ENCODE measurements around the gene LUM. TPM values are rescaled to one million over a fixed set of nuclear protein-coding genes. Genes with fewer than 3 reads are reported as not detected.

Gene LUM
- total and polyA plus RNA-seq, 10 donors: 2.6 to 52.5 (median 7.6) TPM

DNA sequence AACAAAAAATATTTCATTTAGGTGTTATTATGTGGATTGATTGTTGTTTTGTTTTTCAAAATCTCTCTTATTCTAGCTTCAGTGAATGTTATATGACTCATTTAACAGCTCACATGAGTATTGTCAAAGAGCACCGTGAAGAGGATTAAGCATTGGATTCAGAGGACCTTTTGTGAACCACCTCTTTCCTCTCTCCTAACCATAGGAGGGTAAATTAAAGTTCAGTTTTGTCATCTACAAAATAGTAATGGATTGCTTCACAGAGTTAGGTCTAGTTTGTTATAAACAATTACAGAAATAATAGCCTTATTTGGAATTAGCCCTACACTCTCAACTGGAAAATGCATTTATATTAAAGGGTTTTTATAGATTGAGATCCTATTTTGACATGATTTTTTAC, 52.5 kb downstream of the LUM start:
- Histone ChIP-seq H3K9me3 (no peaks in the 10 kb centered on the region), H3K4me3 (no peak overlapping the region), H3K36me3 (no peaks in the 10 kb centered on the region), H3K4me1 (no peaks in the 10 kb centered on the region), H3K27ac (no peak overlapping the region), H3K27me3 (replicated peaks in 1 of 7) (no peaks in the 10 kb centered on the region)
- TF ChIP-seq POLR2AphosphoS5 (IDR thresholded peaks at IDR 0.05) (no peak), POLR2A (IDR thresholded peaks at IDR 0.05) (no peak)
- TF ChIP-seq, protein P1, sequence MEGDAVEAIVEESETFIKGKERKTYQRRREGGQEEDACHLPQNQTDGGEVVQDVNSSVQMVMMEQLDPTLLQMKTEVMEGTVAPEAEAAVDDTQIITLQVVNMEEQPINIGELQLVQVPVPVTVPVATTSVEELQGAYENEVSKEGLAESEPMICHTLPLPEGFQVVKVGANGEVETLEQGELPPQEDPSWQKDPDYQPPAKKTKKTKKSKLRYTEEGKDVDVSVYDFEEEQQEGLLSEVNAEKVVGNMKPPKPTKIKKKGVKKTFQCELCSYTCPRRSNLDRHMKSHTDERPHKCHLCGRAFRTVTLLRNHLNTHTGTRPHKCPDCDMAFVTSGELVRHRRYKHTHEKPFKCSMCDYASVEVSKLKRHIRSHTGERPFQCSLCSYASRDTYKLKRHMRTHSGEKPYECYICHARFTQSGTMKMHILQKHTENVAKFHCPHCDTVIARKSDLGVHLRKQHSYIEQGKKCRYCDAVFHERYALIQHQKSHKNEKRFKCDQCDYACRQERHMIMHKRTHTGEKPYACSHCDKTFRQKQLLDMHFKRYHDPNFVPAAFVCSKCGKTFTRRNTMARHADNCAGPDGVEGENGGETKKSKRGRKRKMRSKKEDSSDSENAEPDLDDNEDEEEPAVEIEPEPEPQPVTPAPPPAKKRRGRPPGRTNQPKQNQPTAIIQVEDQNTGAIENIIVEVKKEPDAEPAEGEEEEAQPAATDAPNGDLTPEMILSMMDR (IDR thresholded peaks at IDR 0.05 in 8 of 11, conservative IDR thresholded peaks at IDR 0.05 in 3 of 11): no peak
- intact Hi-C loops (cut with DNase I; ENCODE audit: low total_unique reads): no loop called here
- 78 to 98% (median 92%) methylated on average over 1 of the region's 1 CpG for WGBS, 5 donors
- no peak for DNase-seq

DNA sequence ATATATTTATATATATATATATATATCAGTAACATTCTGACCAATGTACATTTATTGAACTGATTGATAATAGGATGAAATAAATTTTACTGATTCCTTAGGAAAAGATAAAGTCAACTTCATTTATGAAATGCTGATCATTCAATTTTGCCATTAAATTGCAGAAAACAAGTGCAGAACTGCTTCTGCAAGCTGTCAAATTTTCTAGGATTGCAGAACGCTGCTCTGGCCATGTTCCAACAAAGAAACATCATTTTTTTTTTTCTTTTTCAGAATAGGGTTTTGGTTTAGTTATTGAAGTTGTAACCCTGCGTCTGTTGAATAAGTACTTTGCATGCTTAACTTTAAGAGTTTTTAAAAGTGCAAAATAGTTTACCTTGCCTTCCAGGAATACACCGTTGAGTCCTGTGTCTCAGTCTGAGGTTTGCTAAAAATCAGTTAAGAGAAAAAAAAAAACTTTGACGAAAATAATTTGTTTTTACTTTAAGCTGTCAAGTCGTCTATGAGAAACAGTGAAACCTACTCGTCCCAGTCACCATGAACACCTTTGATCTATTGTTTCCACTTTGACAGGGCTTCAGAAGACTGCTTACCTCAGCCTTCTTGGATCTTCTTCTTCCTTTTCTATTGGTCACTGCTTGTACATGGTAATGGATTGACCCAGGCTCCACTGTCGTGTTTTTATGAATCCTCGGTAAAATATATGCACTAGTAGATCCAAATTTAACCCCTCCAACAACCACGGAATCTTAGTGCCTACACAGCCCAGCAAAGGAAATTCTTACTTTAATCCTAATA, 53.7 kb downstream of the LUM start, which contains the start of gene KERA:
Gene KERA (minus strand): TSS at position 657 of the 798 bp plus-strand sequence. CDS start 1,743 bp downstream, outside the sequence.
- no peak for DNase-seq
- no peaks in the 10 kb centered on the region for H3K27me3 ChIP-seq (replicated peaks in 1 of 7)
- intact Hi-C loops (cut with DNase I; ENCODE audit: low total_unique reads): no loop called here
- TF ChIP-seq, protein P1 (IDR thresholded peaks at IDR 0.05 in 8 of 11, conservative IDR thresholded peaks at IDR 0.05 in 3 of 11): no peak
- TF ChIP-seq POLR2A (IDR thresholded peaks at IDR 0.05) (no peak), POLR2AphosphoS5 (IDR thresholded peaks at IDR 0.05) (no peak)
- H3K4me1 ChIP-seq: no peaks in the 10 kb centered on the region
- H3K27ac ChIP-seq: no peak within 1 kb of the TSS
- no peaks in the 10 kb centered on the region for H3K36me3 ChIP-seq
- WGBS, 5 donors: 55 to 67% (median 61%) methylated on average over 9 of the region's 9 CpGs
- no peaks in the 10 kb centered on the region for H3K9me3 ChIP-seq
- no peak within 1 kb of the TSS for H3K4me3 ChIP-seq

DNA sequence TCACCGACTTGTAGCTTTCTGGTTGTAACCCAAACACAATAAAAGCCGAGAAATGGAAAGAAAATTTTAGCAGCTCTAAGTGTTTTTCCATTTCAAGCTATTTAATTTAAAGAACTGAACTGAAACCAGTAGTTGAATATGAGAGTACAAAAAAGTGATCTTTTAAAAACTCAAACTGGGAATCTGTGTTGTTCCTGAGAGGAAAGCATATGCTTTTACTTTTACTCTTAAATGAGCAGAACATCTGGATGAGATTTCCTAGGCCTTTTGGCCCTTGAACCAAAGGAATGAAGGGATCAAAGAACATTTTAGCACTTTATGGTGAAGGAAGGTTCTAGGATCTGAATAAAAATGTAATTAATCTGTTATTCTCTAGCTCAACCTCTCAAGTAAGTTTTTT, 54.8 kb downstream of the LUM start:
- TF ChIP-seq POLR2AphosphoS5 (IDR thresholded peaks at IDR 0.05) (no peak), POLR2A (IDR thresholded peaks at IDR 0.05) (no peak)
- TF ChIP-seq, protein P1 (IDR thresholded peaks at IDR 0.05 in 8 of 11, conservative IDR thresholded peaks at IDR 0.05 in 3 of 11): no peak
- Histone ChIP-seq H3K9me3 (no peaks in the 10 kb centered on the region), H3K27me3 (replicated peaks in 1 of 7) (no peaks in the 10 kb centered on the region), H3K36me3 (no peaks in the 10 kb centered on the region), H3K27ac (no peak overlapping the region), H3K4me1 (no peaks in the 10 kb centered on the region), H3K4me3 (no peak overlapping the region)
- intact Hi-C loops (cut with DNase I; ENCODE audit: low total_unique reads): no loop called here
- 83 to 88% (median 86%) methylated on average over 2 of the region's 2 CpGs for WGBS, 5 donors
- no peak for DNase-seq

DNA sequence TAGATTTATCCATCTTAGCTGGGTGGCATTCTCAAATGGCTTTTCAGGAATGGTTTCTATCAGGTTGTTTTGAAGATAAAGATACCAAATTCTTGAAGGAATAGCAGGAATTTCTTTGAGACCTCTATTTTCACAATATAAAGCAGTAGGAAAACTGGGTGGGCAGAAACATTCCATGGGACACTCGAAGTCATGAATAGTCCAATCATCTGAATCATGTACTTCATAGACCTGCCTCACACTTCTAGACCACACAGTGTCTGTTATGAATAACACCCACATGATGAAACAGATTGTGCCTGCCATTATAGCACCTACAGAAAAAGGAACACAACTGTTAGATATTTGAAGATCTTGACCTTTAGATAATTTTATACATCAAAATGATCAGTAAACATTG, 55.3 kb downstream of the LUM start:
- no peak for TF ChIP-seq POLR2A (IDR thresholded peaks at IDR 0.05)
- 57 to 83% (median 67%) methylated on average over 1 of the region's 1 CpG for WGBS, 5 donors

More for the DNA sequence above, 55.3 kb downstream of the LUM start:
- H3K27me3 ChIP-seq (replicated peaks in 1 of 7): no peaks in the 10 kb centered on the region
- H3K9me3 ChIP-seq: no peaks in the 10 kb centered on the region
- H3K27ac ChIP-seq: no peak overlapping the region
- intact Hi-C loops (cut with DNase I; ENCODE audit: low total_unique reads): no loop called here
- no peak overlapping the region for H3K4me3 ChIP-seq
- no peaks in the 10 kb centered on the region for H3K4me1 ChIP-seq
- H3K36me3 ChIP-seq: no peaks in the 10 kb centered on the region
- no peak for DNase-seq
